Epithelial cell of prostate (primary cell): Measurements from ENCODE around the gene FXR2.
A peak's percentile ranks its signal among the peaks of the same experiment; 100 is the strongest.

Experiments
- DNase-seq: peaks from one replicate; pipeline ENCODE4 v3.0.0-alpha.2; 2011; ENCODE audit warnings: low read depth, low spot score
- H3K27ac ChIP-seq: fragments of 450-650 bp; 2 replicates; pipeline ENCODE4 v1.5.1; 2017; ENCODE audit warnings: mild to moderate bottlenecking

The FXR2 gene

DNA sequence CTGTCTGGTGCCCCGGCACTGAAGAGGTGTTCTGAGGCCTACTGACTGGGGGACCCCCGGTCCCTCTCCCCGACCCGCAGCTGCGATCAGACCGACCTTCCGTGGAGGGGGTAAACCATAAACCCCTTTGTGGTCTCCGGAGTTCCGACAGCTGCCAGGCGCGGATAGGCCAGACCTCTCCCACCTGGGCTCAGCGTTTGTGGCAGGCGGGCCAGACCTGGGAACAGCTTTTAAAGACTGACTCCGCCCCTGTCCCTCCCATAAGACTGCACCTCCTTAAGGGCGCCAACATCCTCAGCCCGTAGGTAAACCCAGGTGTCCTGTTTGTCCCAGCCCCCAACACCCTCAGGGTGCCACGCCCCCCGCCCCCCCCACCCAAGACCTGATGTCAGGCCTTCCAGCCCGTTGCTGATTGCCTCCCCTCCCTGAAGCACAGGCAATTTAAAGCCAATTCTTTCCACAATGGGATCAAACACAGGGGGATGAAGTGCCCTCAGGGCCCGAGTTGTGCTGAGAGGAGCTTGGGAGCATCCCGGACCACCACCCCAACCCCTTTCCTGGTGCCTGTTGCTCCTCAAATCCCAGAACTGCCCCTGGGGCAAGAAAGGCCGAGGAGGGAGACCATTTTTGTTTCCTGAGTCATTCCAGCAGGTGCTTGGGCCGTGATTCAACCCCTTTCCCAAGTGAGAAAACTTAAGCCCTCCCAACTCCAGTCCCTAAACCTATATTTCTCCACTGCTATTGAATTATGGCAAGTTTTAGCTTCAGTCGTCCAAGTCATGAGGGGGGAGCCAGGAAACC, 24.6 kb downstream of the FXR2 start, which contains the start of gene SOX15:
SOX15 (minus strand) TSS at position 204 of the 801 bp plus-strand sequence. CDS start 418 bp downstream, outside the sequence.
- peak within 1 kb of the TSS; percentile 99 for H3K27ac ChIP-seq
- no peak for DNase-seq

DNA sequence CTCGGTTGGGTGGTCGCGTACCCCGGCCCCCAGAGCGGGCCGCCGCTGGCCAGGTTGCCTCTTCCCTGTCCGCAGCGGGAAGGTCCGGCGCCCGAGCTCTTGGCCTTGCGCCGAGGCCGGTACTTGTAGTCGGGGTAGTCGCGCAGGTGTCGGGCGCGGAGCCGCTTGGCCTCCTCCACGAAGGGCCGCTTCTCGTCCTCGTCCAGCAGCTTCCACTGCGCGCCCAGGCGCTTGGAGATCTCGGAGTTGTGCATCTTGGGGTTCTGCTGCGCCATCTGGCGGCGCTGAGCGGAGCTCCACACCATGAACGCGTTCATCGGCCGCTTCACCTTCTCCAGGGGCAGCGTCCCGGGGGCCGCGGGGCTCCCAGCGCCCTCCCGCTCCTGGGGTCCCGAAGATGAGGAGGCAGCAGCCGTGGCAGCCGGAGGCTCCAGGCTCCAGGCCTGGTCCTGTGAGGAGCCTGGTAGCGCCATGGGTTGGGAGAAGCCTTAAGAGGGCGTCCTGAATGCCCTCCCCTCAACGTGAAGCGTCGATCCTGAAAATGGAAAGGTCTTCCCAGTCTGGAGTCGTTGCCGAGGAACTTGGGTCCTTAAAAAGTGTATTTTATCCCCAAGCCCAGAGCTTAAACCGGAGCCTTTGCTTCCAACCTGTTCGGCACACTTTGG, 25.4 kb downstream of the FXR2 start:
- H3K27ac ChIP-seq, result peak overlapping the region; percentile 99
- no peak for DNase-seq

DNA sequence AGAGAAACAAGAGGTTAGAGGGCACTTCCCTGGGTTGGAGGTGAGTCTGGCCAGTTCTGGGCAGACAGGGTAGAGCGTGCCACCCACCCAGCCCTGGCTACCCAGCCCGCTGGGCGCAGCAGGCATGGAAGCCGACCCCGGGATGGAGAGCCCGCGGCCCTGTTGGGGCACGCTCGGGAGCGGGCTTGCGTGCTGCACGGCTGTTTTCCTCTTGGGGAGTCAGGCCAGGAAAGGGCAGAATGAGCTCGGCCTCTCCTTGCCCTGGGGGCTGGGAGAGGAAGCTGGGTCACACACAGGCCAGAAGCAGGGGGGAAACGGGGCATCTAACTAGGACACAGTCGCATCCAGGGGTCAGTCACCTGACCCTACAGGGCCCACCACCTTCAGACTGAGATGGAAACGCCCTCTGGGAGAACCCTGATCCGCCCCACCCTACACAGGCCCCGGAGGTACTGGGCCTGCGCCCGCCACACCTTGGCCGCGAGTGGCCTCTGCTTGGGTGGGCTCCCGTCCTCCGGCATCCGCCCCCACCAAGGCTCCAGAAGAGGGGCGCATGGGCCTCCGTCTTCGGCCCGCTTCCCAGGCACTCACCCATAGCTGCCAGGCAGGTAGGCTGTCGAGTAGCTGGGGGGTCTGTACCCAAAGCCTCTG, 26.0 kb downstream of the FXR2 start:
- no peak for DNase-seq
- H3K27ac ChIP-seq, result peak overlapping the region; percentile 99

DNA sequence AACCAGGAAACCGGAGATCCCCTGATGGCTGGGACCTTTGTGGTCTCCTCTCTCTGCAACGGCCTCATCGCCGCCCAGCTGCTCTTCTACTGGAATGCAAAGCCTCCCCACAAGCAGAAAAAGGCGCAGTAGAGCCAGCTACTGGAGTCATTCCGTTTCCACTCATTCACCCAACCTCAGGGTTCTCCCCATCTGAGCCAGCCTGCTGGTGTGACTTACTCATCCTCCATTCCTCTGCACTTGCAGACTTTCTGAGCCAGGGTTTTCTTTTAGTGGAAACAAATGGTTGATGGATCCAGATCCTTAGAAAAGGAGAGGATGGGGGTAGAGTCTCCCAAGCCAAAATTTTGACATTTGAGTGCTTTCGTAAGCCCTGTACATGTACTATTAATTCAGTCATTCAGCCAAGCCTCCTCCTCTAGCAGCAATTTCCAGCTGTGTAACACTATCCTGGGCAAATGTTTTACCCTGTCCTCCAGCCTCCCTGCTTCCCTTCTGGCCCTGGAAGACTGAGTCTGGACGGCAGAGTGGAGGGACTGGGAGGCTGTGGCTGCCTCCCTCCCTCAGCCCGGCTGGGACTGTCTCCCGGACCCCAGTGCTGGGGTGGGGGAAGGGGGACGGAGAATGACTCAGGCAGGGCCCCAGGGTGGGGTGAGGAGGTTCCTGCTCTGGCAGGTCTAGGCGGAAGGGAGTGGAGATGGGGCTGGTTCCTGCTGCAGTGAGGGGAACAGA, 27.1 kb downstream of the FXR2 start:
- peak overlapping the region; percentile 99 for H3K27ac ChIP-seq

DNA sequence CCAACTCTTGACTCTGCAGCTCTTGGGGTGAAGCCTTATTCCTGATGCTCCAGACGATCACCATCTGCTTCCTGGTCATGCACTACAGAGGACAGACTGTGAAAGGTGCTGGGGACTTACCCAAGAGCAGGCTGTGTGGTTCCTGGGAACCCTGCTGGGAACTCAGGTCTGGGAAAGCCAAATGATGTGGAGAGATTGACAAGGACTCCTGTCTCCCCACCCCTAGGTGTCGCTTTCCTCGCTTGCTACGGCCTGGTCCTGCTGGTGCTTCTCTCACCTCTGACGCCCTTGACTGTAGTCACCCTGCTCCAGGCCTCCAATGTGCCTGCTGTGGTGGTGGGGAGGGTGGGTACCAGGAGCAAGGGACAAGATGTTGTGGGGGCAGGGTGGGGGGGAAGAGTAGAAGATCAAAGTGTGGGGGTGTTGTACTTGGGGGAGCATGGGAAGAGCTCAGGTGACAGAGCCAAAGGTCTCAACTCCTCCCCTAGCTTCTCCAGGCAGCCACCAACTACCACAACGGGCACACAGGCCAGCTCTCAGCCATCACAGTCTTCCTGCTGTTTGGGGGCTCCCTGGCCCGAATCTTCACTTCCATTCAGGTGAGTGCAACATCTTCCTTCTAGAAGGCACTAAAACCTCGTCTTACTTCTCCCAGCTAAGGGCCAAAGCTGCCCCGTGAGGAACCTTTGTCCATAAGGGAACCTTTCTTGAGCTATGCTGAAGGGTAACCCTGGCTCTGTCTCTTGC, 27.9 kb downstream of the FXR2 start:
- DNase-seq, result no peak
- H3K27ac ChIP-seq, result peak overlapping the region; percentile 99

More for the DNA sequence above, 27.1 kb downstream of the FXR2 start:
- no peak for DNase-seq

DNA sequence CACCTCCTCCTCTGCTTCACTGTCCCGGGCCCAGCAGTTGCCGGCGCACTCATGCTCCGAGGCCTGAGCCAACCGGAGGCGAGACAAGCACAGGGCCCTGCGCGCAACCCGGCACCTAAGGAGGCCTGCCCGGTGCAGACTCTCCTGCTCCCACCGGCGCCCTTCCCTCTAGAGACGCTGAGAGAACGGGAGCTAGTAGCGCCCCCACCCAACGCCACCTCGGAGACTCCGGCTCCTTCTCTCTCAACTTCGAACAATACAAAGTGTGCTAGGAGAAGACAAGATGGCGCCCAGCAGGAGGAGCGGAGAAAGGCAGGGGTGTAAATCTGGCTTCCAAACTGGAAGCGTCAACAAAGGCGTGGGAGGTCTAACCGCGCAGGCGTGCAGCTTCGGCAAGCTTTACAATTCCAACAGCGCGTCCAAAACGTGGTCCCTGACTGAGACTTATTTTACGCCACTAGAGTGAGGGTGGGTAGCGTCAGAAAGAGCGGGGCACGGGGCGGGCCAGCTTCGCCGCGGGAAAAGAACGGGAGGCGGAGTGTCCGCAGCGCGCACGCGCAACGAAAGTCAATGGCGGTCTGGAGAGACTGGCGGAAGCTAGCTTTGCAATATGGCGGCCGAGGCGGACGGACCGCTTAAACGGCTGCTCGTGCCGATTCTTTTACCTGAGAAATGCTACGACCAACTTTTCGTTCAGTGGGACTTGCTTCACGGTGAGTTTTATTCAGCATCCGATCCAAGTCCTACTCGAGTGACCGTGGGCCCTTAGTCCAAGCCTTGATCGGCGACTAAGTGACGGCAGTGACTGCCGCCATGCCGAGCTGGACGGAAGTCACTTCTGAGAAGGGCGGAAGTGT, 31.2 kb downstream of the FXR2 start, which contains the start of gene MPDU1:
MPDU1 (plus strand) TSS at position 600 of the 857 bp plus-strand sequence; CDS start at position 611, 11 bp downstream.
- DNase-seq, result no peak
- peak within 1 kb of the TSS; percentile 99 for H3K27ac ChIP-seq

DNA sequence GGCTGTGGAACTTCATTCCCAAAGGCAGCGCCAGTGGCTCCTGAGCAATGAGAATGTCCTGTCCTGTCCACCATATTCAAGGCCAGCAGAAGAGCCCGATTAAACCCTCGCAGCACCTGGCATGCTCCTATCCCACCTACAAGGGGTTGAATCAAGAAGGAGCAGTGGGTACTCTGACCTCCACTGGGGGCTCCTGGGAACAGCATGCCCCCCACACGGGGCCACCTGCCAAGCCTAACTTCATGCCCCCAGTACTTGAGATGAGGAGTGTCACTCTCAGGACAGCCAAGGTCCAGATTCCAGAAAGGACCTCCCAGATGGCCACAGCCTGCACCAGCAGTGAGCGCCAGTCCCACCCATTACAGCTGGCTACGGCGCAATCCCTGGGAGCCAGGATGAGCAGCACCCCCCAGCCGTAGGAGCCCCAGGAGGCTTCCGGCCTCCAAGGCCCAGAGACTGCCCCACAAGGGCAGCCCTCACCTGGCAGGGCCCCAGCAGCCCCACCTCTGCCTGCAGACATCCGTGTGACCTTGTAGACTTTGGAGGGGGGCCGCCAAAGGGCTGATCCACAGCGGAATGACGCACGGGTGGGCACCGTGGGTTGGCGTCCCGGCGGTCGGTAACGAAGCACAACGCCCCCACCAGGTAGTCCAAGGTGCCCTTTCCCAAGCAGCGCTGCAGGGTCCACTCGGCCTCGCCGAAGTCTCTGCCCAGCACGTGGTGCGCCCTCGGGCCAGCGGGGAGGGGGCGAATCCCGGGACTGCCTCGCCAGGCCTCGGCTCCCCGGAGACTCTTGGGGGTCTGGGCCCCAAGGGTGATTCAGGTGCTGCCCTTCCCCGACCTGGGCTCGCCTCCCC, 32.1 kb downstream of the FXR2 start:
- H3K27ac ChIP-seq, result peak overlapping the region; percentile 99

DNA sequence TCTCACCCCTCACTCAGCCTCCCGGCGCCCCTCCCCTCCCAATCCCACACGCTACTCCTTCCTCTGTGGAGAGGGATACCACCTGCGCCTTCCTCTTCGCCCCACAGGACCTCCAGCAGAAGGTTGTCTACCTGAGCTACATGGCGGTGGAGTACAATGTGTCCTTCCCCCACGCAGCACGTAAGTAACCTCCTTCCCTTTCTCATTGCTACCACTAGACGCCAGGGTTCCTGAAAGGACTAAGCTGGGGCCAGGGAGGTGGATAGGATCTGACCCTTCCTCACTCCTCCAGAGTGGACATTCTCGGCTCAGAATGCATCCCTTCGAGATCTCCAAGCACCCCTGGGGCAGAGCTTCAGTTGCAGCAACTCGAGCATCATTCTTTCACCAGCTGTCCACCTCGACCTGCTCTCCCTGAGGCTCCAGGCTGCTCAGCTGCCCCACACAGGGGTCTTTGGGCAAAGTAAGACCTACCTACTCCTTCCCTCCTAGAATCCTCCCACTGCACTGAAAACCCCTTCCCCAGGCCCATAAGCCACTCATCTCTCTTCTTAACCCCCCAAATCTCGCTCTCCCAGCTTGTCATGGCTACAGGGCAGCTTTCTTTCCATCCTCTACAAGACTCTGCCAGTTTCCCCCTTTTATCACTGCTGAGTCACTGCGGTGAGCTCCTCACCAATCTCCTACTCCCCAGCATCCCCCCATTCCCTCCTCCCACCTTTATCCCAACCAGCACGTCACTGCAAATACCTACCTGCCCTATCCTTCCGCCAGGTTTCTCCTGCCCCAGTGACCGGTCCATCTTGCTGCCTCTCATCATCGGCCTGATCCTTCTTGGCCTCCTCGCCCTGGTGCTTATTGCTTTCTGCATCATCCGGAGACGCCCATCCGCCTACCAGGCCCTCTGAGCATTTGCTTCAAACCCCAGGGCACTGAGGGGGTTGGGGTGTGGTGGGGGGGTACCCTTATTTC, 33.8 kb downstream of the FXR2 start:
- DNase-seq, result no peak
- peak overlapping the region; percentile 99 for H3K27ac ChIP-seq

More for the DNA sequence above, 32.1 kb downstream of the FXR2 start:
- DNase-seq, result no peak

DNA sequence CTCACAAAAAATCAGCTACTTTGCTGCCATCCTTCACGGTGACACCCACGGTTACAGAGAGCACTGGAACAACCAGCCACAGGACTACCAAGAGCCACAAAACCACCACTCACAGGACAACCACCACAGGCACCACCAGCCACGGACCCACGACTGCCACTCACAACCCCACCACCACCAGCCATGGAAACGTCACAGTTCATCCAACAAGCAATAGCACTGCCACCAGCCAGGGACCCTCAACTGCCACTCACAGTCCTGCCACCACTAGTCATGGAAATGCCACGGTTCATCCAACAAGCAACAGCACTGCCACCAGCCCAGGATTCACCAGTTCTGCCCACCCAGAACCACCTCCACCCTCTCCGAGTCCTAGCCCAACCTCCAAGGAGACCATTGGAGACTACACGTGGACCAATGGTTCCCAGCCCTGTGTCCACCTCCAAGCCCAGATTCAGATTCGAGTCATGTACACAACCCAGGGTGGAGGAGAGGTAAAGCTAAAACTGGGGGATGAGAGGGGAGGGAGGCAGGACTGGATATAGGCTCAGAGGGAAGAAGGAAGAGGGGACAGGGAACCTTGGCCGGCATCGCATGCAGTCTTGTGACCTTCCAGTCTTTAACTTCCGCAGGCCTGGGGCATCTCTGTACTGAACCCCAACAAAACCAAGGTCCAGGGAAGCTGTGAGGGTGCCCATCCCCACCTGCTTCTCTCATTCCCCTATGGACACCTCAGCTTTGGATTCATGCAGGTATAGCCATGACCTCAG, 34.7 kb downstream of the FXR2 start:
- no peak for DNase-seq

DNA sequence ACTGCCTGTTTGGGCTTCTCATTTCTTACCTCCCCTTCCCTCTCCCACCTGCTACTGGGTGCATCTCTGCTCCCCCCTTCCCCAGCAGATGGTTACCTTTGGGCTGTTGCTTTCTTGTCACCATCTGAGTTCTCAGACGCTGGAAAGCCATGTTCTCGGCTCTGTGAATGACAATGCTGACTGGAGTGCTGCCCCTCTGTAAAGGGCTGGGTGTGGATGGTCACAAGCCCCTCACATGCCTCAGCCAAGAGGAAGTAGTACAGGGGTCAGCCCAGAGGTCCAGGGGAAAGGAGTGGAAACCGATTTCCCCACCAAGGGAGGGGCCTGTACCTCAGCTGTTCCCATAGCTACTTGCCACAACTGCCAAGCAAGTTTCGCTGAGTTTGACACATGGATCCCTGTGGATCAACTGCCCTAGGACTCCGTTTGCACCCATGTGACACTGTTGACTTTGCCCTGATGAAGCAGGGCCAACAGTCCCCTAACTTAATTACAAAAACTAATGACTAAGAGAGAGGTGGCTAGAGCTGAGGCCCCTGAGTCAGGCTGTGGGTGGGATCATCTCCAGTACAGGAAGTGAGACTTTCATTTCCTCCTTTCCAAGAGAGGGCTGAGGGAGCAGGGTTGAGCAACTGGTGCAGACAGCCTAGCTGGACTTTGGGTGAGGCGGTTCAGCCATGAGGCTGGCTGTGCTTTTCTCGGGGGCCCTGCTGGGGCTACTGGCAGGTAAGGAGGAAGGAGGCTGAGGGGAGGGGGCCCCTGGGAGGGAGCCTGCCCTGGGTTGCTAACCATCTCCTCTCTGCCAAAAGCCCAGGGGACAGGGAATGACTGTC, 35.5 kb downstream of the FXR2 start, which contains the start of gene CD68:
CD68 (plus strand) TSS at position 638 of the 833 bp plus-strand sequence; CDS start at position 678, 40 bp downstream.
- H3K27ac ChIP-seq, result peak within 1 kb of the TSS; percentile 99
- DNase-seq, result peak; percentile 91

More for the DNA sequence above, 34.7 kb downstream of the FXR2 start:
- peak overlapping the region; percentile 99 for H3K27ac ChIP-seq

DNA sequence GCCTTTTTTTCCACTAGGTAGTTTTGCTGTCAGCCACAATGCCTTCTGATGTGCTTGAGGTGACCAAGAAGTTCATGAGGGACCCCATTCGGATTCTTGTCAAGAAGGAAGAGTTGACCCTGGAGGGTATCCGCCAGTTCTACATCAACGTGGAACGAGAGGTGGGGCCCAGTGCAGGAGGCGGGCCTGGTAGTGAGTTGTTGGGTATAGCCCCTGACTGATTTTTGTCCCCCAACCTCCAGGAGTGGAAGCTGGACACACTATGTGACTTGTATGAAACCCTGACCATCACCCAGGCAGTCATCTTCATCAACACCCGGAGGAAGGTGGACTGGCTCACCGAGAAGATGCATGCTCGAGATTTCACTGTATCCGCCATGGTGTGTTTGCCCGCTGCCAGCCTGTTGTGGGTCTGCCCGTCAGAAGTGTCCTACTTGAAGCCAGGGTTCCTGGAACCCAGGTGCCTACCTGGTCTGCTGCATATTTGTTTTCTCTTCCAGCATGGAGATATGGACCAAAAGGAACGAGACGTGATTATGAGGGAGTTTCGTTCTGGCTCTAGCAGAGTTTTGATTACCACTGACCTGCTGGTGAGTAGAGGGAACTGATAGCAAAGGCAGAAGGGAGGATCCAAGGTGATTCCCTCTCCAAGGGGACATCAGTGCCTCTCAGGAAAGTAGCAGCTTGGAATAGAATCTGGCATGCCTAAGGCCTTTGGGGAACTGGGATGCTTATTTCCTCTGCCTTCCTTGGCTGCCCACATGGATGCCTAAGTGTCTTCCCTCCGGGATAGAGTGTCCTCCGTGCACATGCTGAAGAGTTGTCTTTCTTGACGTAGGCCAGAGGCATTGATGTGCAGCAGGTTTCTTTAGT, 37.1 kb downstream of the FXR2 start:
- H3K27ac ChIP-seq, result peak overlapping the region; percentile 99
- no peak for DNase-seq

DNA sequence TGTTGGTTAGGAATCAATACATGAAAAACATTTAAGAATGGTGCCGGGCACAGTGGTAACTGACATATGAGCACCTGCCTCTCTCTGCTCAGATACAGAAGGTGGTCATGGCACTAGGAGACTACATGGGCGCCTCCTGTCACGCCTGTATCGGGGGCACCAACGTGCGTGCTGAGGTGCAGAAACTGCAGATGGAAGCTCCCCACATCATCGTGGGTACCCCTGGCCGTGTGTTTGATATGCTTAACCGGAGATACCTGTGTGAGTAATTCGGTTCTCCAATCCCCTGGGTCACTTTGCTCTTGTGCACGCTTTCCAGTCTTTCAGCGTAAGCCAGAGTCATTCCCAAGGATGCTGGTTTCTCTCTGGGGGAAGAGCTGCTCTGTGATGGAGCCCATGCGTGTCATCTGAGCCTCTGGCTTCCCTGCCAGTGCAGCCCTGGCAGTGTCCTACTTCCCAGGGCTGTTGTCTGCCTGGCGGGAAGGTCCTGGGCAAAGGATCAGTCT, 38.2 kb downstream of the FXR2 start:
- H3K27ac ChIP-seq, result peak overlapping the region; percentile 99
- DNase-seq, result no peak

DNA sequence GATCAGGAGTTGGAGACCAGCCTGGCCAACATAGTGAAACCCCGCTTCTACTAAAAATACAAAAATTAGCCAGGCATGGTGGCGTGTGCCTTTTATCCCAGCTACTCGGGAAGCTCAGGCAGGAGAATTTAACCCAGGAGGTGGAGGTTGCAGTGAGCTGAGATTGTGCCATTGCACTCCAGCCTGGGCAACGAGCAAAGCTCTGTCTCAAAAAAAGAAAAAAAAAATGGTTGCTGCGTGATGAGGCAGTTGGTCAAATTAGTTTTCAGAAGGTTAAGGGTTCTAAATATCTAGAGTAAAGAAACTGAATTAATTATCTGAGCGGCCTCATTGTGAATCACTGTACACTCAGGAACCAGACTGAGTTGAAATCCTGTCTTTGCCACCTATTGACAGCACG, 38.7 kb downstream of the FXR2 start:
- peak overlapping the region; percentile 99 for H3K27ac ChIP-seq
- no peak for DNase-seq

DNA sequence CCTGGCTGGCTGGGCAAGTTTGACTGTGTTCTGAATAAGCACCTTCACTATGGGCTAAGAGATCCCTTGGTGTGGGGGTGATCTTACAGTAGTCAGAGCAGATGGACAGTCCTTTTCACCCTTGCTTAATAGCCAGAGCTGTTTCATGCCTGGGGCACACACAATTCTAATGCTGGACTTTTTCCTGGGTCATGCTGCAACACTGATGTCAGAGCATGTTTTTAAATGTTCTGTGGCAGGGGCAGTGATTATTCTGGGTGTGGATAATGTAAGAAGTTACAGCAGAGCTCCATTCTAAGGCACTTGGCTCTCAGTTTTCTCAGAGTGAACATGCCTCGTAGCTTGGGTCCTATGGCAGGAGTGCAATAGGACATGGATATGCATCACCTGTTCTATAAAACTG, 39.2 kb downstream of the FXR2 start:
- DNase-seq, result no peak

More for the DNA sequence above, 39.2 kb downstream of the FXR2 start:
- peak overlapping the region; percentile 99 for H3K27ac ChIP-seq
